ENCODE results near the gene ERMN.
"Not testable (repeated sequence)": the region's sequence is repeated elsewhere in the genome, so short reads cannot be mapped to it uniquely, and the experiment has no call there.

ERMN gene

GRCh38 chr2:157325786-157326185, at the start of gene ERMN:
Gene ERMN, minus strand, starts transcription at chr2:157325824. Its CDS starts 182 bp downstream, at chr2:157325642.
- no peak for DNase-seq

GRCh38 chr2:157375384-157375783, 49.8 kb upstream of the ERMN start:
- DNase-seq, result no peak

- not testable (repeated sequence) for DNase-seq
Measured at GRCh38 chr2:157368508-157368907, 42.9 kb upstream of the ERMN start.

- no peak for DNase-seq
Measured at GRCh38 chr2:157367704-157368103, 42.1 kb upstream of the ERMN start.

GRCh38 chr2:157364257-157364974, 38.8 kb upstream of the ERMN start:
- DNase-seq, result peak; percentile 15

GRCh38 chr2:157363612-157364101, 38.0 kb upstream of the ERMN start:
- no peak for DNase-seq

- DNase-seq, result no peak
Measured at GRCh38 chr2:157362627-157363026, 37.0 kb upstream of the ERMN start.

GRCh38 chr2:157361526-157361925, 35.9 kb upstream of the ERMN start:
- DNase-seq, result no peak

GRCh38 chr2:157359628-157360027, 34.0 kb upstream of the ERMN start:
- DNase-seq, result no peak

- DNase-seq, result no peak
Measured at GRCh38 chr2:157355618-157356017, 30.0 kb upstream of the ERMN start.

- DNase-seq, result no peak
Measured at GRCh38 chr2:157349949-157350515, 24.4 kb upstream of the ERMN start.

- no peak for DNase-seq
Measured at GRCh38 chr2:157348291-157348921, 22.8 kb upstream of the ERMN start.

- no peak for DNase-seq
Measured at GRCh38 chr2:157345647-157346389, 20.2 kb upstream of the ERMN start.

GRCh38 chr2:157341381-157341780, 15.8 kb upstream of the ERMN start:
- DNase-seq, result not testable (repeated sequence)

- DNase-seq, result no peak
Measured at GRCh38 chr2:157339965-157340655, 14.5 kb upstream of the ERMN start.

GRCh38 chr2:157337978-157338377, 12.4 kb upstream of the ERMN start:
- DNase-seq, result no peak

- peak; percentile 60 for DNase-seq
Measured at GRCh38 chr2:157336137-157337010, 10.8 kb upstream of the ERMN start.

GRCh38 chr2:157334797-157335196, 9.2 kb upstream of the ERMN start:
- DNase-seq, result peak; percentile 26

GRCh38 chr2:157334335-157334734, 8.7 kb upstream of the ERMN start:
- peak; percentile 11 for DNase-seq

- peak; percentile 14 for DNase-seq
Measured at GRCh38 chr2:157333304-157334047, 7.9 kb upstream of the ERMN start.

- no peak for DNase-seq
Measured at GRCh38 chr2:157329524-157329923, 3.9 kb upstream of the ERMN start.
